ENCODE data around the gene TBC1D17.

TBC1D17 gene

DNA sequence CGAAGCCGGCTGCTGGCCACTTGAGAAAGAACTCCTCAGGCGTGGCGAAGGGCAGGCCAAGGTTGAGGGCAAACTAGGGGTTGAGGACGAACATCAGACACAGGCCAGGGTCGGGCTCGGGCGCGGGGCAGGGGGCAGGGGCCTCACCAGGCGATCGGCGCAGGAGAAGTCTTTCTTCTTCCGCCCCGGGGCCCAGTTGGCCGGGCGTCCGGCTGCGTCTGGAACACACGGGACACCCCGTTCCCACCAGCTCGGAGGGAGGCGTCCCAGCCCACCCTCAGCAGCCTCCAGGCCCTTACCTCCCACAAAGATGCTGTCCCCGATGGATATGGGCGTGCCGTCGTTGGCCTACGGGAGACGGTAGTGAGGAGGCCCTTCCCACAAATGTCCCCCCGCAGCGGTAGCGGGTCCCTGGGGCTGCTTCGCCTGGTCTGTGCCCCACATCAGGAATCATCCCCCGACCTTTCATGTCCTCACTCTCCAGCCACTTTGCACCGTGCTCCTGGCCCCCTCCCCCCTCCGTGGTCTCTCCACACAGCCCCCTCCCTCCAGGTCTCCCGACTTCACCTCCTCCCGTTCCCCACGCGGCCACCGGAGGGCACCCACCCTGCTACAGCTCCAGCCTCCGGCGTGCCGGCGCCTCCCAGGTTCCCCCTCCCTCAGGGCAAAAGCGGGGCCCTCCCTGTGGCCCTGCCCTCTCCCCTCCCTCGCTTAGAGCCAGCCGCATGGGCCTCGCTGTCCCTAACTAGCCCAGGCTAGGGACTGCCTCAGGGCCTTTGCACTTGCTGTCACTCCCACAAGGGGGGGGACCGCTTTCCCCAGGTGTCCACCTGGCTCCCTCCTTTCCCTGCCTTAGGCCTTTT, 14.9 kb upstream of the TBC1D17 start:
- peak in 1 of 3 experiments; percentile 23 for DNase-seq

DNA sequence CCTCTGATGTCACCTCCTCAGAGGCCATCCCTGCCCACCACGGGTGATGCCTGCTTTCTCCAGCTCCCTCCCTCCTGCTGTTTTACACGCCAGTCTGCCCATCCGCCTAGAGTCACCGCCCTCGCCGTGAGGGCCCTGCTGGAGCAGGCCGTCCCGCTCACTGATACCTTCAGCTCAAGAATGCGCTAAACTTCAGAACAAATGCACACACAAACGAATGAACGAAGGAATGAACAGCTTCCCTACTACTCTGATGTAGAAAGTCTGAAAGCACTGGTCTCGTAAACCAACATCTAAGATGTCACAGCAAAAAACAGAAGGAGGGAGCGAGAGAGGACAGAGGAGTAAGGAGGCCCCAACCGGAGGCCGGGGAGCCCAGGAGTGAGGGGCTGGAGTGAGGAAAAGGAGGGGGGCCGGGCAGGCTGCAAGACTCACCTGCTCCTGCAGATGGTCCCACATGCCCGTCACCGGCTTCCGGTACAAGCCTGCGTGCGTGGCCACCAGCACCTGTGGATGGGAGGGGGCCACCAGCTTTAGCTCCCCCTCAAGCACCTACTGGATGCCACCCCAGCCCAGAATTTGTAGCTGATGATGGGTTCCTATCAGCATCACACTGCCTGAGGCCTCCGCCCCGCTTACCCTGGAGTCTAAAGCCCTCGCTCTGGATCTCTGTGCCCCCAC, 14.1 kb upstream of the TBC1D17 start:
- DNase-seq: no peak

DNA sequence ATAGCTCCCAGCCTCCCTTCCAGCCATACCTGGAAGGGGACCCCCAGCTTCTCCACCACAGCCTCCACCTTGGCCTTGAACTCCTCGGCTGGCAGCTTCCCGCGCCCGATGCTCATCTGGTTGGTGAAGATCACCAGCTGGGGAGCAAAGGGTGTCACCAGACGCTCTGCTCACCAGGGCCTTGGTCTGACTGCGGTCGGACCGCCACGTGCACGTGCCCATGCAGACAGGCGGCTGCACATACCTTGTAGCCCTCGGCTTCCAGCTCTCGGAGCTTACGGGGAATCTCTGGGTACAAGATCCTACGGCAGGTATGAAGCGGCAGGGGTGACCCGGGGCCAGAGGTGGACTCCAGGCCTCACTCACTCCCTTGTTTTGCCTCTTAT, 13.6 kb upstream of the TBC1D17 start:
- no peak for DNase-seq

GRCh38 chr19:49864890-49865289, 12.6 kb upstream of the TBC1D17 start:
- no peak for DNase-seq

DNA sequence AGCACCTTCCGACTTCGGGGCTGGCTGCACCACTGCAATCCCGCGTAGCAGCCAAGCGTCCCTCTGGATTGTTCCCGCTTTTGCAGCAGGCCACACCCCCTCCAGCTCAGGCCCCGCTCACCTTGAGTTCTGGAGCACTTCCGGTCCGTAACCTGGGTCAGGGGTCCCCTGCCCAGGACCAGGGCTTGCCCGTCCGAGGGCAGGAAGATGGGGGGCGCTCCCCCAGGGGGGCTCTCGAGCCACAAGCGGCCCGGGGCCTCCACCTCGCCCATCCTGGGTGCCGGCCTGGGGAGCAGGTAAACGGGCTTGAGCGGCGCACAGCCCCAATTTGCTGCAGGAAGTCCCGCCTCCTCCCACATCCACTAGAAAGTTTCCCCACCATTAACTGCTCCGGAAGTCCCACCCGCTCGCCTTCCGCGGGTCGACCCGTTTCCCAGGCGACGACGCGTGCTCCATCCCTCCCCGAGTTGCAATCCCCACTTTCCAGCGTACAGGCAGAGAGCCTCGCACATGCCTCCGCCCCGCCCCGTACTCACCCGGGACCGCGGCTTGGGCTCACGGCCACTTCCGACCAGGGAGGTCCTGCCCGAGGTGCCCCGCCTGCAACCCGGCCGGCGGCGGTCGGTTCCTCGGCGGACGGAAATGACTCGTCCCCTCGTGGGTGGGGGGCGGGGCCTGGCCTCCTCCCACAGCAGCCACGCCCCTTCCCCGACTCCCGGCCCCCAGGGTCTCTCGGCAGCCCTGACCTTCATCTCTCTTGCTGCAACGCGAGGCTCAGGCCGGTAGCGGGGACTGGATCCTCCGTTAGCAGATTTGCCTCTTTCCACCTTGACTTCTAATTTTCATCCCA, 10.3 kb upstream of the TBC1D17 start, which contains the start of gene PNKP:
TSS of gene PNKP (minus strand) at position 644 of the 850 bp plus-strand sequence. CDS start at position 272, 372 bp downstream.
- DNase-seq: peak; percentile 93 to 97 (median 96)

DNA sequence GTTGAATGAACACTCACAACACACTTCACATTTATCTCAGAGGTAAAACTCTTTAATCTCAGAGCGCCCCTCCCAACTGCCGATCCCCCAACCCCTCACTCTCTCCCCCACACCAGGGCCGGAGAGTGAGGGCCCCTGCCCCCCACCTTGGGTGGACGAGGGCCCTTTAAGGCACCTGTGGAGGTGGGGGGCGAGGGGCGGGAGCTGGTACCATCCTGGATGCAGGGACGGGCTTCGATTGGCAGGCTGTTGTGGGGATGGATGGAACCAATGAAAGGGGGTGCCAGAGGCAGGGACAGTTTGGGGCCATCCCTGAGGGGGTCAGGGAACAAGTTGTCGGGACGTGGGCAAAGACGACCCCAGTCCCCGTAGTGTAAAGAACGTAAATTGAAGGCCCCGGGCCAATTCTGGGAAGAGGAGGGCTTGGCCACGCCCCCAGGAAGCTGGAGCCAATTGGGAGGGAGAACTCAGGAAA, 8.5 kb upstream of the TBC1D17 start:
- DNase-seq: no peak

- DNase-seq: peak; percentile 96 to 100 (median 99)
Measured at GRCh38 chr19:49869484-49870308, 7.8 kb upstream of the TBC1D17 start.

- DNase-seq: no peak
Measured at GRCh38 chr19:49870309-49870901, 7.1 kb upstream of the TBC1D17 start.

- DNase-seq: no peak
Measured at GRCh38 chr19:49871349-49871985, 6.0 kb upstream of the TBC1D17 start.

DNA sequence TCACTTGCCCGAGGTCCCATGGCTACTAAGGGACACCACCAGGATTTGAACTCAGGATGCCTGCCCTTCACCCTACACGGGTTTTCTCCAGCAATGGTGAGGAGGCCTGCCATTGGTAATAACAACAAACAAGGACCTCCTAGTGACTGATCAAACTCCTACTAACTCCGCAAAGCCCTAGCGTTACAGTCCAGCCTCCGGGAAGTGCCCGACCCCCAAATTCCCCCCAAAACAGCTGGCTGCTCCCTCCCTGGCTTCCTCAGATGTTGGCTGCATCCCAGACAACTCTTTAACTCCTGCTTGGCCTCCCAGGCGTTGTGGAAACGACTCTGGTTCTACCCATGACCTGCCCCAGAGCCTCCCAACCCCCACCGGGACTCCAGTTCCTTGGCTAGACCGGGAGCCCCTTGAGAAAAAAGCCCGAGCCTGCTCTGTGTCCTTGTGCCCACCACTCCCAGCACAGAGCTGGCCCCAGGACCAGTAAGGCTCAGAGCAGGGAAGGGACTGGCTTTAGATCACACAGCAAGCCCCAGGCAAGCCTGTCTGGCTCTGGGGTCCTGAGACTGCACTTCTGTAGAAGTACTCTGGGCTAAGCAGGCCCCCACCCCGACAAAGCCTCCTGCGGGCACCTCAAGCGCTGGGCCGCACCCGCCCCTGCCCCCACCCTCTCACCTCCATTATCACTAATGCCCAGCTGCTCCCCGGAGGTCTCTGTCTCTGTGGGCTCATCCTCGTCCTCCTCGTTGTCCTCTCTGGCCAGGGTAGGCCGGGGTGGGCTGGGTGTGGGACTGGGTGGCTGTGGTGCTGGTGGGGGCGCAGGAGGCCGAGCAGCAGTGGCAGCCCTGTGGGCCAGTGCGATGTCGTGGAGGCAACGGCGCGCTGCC, 5.0 kb upstream of the TBC1D17 start:
- no peak for DNase-seq

DNA sequence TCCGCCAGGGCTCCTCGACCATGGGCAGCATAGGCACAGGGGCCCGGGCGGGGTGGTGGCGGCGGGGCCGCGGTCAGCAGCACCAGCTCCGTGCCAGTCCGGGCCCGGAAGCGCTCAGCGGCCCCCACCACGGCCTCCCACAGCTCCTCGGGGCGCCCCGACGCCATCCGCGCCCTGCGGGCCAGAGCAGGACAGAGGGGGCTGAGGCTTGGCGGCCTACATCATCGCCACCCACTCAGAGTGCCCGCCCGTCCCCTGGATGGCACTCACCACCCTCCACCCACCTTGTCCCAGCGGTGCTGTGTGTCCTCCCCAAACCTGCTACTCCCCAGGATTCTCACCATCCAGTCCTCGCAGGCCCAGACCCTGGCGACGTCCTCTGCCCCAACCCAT, 4.4 kb upstream of the TBC1D17 start:
- no peak for DNase-seq

DNA sequence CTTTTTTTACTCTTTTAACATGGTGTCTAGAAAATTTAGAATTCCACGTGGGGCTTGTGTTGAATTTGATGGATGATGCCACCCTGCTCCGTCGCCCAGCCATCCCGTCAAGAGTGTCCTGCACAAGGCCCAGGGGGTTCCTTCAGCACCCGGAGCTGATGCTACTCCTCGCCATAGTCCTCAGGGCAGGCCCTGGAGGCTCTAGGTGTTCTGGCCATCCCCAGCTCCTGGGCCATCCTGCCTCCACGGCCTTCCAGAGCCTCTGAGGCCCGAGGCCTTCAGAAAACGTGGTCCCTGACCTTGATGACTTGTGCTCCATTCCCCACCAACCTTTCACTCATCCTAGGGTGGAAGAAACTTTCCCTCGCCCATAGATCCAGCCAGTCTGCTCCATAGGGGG, 3.7 kb upstream of the TBC1D17 start:
- no peak for DNase-seq

DNA sequence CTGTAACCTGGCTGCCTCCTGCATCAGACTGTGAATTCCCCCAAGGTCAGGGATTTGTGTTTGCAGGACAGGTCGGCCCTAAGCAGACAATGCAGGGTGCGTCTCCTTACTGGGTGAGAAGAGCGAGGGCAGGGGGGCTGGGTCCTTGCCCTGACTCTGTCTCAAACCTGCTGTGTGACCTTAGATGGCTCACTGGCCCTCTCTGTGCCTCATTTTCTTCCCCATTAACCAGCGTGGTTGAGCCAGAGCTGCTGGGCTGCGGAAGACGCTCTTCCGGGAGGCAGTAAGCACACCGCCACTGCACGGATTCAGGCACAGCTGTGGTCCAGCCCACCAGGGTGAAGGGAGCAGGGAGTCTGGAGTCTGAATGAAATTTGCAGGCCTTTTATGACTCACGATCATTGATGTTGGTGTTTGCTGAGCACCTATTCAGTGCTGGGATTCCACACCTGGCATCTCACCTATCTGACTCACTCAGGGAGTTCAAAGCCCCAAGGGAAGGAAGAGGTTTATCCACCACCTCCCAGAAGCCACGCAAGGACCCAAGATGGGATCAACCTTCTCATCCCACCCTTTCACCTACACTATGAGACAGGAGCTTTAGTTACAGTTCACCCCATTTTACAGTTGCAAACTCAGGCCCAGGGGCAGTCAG, 2.9 kb upstream of the TBC1D17 start:
- no peak for DNase-seq

GRCh38 chr19:49875177-49875576, 2.3 kb upstream of the TBC1D17 start:
- DNase-seq: no peak

DNA sequence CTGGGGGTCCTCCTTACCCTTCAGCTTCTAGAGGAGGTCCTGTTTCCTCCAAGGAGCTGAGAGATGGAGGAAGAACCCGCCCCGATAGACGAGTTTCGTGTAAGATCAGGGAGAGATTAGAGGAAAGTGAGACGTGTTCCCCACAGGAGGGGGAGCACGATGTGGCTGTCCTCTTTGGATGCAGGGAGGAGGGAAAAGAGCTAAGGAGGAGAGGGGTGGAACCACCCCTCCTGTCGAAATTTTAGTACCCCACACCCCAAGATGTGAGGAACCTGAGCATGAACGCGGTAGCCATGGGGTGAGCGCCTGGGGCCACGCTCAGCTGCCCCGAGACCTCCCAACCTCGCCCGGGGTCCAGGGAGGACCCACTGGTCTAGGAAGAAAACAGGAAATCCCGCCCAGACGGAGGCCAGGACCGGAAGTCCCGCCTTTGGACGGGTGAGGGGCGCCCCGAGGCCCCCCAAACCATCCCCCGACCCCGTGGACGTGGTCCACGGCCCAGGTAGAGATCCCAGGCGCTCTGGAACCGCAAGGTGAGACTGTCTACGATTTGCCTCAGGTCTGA, 1.6 kb upstream of the TBC1D17 start:
- DNase-seq: peak; percentile 49 to 70 (median 50)

GRCh38 chr19:49876422-49877019, 981 bp upstream of the TBC1D17 start:
- peak; percentile 96 to 99 (median 99) for DNase-seq

- peak; percentile 96 to 97 (median 97) for DNase-seq
Measured at GRCh38 chr19:49877879-49878743, 609 bp downstream of the TBC1D17 start.

GRCh38 chr19:49878744-49879070, 1.2 kb downstream of the TBC1D17 start:
- no peak for DNase-seq

All from NCI-H1417 (cell line).